CD4-positive, alpha-beta T cell treated with Interleukin-1 beta for 1 hour (primary cell): ENCODE results near the gene PKD2L2.
"Not testable (repeated sequence)": the region's sequence is repeated elsewhere in the genome, so short reads cannot be mapped to it uniquely, and the experiment has no call there.

ENCODE experiments used
- DNase-seq, 2 donors: peaks; one replicate each; pipeline ENCODE4 v3.0.0-alpha.2; 2020 to 2022

The PKD2L2 gene

DNA sequence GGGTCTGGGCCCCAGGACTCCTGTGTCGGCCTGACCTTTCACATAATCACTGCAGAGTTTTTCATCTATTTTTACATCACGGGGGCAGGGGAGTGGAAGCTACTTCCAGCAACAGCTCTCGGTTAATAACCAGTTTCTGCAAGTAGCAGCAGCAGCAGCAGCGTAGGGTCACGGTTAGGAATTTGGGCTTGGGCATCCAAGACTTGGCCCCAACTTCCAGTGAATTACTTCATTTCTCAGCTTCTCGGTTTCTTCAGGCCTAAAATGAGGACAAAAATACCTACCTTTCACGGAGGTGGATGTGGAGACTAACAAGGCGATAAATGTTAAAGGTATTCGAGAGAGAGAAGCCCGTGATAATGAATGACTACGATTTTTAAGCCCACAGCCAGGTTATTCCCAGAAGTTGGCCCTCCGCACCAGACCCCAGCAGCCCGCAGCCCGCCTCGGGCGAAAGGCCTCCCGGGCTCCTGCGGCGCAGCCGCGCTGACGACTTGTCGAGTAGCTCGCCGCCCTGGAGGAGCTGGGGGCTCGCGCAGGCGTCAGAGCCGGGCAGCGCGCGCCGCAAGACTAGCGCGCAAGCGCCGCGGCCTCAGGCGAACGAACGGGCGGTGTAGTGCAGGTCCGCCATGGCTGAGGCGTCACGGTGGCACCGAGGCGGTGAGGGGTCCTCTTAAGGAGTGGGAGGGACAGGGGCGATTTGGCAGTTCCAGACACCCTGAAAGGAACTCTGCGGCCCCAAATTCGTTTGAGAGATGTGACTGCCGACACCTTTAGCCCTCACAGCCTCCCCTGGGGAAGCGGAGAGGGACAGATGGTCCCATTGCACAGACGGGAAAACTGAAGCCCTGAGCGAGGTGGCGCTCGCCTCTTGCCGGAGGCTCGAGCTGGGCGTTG is at the start of gene PKD2L2:
Gene PKD2L2, plus strand, starts transcription at position 595 of the 897 bp plus-strand sequence. Its CDS starts 35 bp downstream, at position 630.
- DNase-seq: peak; percentile 88 to 92

DNA sequence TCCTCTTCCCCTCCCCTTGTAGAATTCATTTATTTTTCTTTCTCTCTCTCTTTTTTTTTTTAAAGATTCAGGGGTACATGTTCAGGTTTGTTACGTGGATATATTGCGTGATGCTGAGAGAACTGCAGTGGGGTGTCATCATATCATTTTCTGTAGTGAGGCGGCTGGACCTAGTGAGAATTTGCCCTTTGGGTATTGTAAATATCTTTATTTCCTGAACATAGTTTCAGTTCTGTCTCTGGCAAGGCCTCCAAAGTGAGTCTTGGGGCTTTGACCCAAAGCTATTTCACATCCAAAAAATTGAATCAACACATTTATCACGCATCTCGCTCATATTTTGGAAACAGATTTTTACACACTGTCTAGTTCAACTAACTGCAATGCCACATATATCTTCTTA is 47.0 kb upstream of the PKD2L2 start:
- no peak for DNase-seq

DNA sequence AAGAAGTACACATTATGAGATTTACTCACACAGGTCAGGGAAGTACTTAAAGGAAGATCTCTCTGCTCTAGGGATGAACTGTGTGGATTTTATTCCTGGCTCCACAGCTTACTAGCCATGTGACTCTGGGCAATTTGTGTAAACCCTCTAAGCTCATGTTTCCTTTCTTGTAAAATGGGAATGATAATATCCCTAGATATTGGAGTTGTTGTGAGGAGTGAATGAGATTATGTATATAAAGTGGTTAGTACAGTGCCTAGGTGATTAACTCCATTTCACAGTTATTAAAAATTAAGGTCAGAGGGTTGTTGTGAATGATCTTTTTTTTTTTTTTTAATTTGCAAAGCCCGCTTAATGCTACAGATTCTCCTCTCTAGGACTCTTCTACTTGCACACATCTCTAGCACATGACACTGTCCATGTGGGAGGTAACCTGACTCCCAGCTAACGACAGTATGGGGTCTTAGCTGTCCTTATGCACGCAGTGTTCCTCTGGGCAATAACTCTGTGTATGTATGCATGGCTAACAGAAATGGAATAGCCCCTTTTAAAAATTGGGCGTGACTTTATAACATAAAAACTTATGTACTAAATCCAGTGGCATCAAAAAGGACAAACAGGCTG is 45.5 kb upstream of the PKD2L2 start:
- DNase-seq: no peak

DNA sequence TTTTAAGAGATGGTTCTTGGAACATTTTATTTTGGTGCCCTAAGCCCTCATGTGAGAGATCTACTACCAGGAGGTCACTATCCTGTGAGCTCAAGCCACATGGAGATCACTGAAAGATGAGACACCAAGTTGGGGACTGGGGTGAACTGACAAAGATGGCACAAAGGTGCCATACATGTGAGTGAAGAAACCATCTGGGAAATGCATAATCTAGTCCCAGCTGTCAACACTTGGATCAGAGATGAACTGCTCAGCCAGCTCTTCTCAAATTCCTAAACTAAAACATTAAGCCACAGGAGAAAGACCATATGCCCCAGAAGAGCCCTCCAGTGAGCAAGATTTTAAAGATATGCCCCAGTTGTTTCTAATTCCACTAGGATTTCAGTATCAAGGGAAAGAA is 43.8 kb upstream of the PKD2L2 start:
- DNase-seq: no peak

DNA sequence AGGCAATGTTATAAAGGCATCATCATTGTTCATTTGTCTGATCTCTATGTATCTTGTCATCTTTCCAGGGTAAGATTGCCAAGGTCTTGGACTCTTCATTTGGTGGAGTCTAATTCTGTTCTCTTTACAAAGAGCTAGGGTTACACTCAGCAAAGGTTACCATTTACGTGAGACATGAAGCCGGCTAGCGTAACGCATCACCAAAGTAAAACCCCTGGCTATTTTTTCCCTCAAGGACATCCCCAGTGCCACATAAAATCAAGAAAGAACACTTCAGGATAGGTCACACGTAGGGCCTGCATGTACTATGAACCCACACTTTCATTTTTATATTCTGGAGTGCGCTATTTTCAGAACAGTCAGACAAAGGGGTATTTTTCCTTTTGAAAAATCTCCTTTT is 41.6 kb upstream of the PKD2L2 start:
- DNase-seq: no peak

DNA sequence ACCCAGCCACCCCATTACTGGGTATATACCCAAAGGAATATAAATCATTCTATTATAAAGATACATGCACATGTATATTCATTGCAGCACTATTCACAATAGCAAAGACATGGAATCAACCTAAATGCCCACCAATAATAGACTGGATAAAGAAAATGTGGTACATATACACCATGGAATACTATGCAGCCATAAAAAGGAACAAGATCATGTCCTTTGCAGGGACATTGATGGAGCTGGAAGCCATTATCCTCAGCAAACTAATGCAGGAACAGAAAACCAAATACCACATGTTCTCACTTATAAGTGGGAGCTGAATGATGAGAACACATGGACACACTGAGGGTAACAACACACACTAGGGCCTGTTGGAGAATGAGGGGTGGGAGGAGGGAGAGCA is 36.1 kb upstream of the PKD2L2 start:
- not testable (repeated sequence) for DNase-seq

DNA sequence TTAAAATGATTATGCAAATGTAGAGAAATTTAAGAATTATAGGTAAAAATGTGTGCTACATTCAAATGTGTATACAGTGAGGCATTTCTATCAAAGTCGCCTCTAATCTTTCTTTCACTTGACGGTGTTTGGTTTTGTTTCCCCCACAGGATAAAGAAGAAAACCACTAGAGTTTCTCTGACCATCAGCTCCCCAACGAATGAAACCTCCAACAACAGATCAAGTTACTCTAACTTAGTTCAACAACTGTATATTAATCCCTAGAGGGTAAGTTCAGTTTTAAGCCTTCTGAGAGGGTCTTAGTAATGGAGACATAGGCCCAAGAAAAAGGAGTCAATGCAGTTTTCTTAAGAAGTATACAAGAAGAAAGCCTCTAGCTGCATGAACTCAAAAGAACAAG is 33.1 kb upstream of the PKD2L2 start:
- DNase-seq: no peak

DNA sequence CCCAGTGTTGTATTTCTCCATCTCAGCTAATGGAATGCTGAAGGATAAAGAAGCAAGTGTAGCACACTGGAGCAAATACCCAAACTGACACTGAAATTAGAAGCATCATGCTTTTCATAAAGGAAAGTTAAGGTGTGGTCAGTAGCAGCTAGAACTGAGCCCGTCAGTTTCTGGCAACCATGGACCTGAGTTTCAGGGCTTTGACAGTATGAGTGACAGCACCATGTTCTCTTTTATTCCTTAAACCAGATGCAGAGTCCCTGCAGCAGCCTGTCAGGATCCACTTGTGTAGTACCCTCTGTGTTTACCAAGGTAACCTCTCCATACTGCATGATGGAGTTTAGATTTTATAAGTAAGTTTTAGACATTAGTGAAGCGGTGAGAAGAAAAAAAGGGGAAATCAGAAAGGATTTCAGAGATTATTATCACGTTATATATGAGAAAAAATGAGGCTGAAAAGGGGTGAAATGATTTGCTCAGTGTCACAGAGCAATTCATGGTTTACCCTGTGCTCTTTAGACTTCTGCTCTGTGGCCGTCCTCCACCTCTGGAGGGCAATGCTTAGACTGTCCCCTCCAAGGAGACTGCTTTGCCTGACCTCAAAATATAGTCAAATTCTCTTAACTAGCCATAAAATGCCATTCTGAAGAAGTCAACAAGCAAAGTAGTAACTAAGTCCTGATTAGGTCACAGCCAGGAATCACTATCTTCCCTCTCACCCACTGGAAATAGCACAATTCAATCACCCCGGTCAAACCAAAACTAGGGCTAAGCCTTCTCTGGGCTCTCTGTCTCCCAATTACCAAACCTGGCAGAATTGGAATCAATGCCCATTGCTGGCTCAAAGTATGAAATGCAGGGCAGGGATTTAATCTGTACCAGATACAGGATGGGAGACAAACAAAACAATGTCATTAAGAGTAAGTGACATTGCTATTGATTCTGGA is 32.1 kb upstream of the PKD2L2 start:
- no peak for DNase-seq

DNA sequence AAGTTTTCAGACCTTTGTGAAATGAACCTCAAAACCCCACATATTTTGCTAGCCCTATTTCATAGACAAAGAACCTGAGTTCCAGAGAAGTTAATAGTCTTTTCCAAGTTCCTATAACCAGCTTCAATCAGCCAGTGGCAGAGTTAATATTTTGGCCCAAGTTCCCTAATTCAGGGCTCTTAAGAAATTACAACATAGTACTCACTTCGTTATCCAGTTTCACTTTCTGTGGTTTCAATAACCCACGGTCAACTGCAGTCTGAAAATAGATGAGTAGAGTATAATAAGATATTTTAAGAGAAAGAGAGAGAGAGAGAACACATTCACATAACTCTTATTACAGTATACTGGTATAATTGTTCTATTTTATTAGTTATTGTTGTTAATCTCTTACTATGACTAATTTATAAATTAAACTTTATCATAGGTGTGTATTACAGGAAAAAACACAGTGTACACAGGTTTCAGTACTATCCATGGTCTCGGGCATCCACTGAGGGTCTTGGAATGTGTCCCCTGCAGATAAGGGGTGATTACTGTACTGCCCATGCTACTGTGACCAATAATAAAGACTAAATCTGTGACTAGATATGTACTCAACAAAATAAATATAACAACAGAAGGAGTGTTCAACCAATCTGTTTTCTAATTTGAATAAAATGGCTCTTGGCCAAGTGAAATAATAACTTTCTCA is 30.9 kb upstream of the PKD2L2 start:
- peak in 1 of 2 donors; percentile 5 for DNase-seq

DNA sequence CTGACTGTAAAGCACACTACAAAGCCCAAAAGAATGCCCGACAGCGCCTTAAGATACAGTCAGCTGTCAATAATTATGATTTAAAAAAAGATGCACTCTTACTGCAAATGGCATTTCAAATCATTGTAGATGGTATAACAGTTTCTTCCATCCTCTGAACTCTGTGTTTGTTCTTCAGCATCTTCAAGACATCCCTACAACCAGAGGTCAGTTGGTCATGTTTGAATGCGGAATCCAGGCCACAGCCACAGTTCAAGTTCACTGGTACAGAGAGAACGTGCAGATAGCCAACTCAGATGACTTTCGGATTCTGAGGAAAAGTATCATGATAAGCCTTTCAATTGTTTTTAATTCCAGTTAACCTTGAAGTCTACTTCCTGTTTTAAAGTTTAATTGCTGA is 30.3 kb upstream of the PKD2L2 start:
- DNase-seq: no peak

DNA sequence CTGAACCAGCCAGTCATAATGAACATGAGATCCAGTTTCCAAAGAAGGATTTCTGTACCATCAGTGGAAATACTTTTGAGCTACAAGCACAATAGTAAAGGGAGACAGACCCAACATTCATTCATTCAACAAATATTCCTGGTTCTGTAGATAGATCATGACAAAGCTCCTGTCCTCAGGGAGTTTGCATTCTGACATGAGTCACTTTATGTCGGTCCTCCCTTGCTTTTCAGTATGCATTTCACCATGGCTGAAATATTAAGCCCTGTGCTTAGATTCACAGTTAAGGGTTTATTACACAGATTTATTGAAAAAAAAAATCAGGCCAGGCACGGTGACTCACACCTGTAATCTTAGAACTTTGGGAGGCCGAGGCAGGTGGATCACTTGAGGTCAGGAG is 27.0 kb upstream of the PKD2L2 start:
- DNase-seq: no peak

DNA sequence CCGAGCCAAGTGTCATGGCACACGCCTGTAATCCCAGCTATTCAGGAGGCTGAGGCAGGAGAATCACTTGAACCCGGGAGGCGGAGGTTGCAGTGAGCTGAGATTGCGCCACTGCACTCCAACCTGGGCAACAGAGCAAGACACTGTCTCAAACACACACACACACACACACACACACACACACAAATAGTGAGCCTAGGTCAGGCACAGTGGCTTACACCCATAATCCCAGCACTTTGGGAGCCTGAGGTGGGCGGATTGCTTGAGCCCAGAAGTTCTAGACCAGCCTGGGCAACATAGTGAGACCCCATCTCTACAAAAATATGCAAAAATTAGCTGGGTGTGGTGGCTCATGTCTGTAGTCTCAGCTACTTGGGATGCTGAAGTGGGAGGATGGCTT is 25.6 kb upstream of the PKD2L2 start:
- DNase-seq: not testable (repeated sequence)

DNA sequence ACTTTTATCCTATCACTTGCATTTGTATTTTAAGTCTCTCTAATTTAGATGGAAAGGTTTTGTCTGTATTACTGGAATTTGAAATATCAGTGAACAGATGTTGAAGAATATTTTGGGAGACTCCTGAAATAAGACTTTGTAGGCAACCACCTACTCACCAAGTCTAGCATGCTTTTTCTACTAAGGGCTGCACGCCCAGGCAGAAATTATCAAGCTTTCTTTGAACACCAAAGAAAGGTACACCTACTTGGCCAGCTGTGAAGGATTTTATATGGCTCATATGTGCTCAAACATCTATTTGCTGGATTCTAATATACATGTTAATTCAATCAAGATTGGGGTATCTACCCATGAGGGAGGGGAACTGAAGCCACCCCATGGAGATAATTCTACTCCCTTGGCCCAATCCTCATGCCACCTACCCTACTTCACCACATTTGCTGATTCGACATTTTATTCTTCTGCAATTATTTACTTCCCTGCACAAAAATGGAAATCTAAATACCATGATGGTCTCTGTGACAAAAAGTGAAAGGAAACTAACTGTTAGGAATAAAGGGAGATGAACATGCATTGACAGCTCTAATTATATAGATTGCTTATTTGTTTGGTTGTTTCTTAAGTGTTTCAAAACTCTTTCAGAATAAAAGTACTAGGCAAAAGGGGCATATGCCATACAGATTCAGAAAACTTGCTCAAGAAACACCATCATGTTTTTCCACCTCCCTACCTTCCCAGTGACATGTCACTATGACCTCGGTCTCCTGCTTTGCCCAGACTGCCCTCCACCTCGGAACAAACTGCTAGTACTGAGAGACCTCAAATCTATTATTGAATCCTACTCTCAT is 22.5 kb upstream of the PKD2L2 start:
- DNase-seq: no peak

DNA sequence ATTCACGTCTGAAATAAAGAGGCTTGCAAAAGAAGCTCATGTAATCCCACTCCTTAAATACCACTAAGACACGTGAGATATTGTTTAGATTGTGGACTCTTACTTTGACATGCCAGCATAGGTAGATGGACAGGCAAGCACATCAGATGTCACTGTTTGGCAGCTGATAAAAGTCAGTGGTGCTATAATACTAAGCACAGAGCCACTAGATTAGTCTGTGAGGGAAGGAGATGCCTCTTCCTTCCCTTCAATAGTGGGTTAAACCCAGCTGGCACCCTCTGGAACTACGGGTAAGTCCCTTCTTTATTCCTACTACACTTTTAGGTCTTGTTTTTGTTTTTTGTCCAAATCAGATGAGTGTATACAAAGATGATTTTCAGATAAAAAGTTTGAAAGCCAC is 21.6 kb upstream of the PKD2L2 start, which contains the start of gene MYOT:
Gene MYOT, plus strand, starts transcription at position 197 of the 400 bp plus-strand sequence. CDS start 2,792 bp downstream, outside the sequence.
- no peak for DNase-seq

DNA sequence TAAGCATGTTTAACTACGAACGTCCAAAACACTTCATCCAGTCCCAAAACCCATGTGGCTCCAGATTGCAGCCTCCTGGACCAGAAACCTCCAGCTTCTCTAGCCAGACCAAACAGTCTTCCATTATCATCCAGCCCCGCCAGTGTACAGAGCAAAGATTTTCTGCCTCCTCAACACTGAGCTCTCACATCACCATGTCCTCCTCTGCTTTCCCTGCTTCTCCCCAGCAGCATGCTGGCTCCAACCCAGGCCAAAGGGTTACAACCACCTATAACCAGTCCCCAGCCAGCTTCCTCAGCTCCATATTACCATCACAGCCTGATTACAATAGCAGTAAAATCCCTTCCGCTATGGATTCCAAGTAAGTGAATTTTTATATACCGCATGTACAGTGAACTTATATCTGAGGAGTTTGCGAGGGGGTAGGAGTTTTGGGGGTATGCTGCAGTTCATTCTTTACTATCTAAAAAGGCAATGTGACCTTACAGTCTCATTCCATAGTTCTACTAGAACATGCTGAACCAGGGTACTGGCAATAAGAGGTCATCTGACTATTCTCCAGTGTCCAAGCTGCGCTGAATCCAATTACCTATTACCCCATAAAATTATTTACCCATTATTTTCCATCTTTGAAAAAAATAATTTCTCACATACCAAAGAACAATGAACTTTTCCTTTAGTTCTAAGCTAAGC is 18.5 kb upstream of the PKD2L2 start:
- DNase-seq: no peak

DNA sequence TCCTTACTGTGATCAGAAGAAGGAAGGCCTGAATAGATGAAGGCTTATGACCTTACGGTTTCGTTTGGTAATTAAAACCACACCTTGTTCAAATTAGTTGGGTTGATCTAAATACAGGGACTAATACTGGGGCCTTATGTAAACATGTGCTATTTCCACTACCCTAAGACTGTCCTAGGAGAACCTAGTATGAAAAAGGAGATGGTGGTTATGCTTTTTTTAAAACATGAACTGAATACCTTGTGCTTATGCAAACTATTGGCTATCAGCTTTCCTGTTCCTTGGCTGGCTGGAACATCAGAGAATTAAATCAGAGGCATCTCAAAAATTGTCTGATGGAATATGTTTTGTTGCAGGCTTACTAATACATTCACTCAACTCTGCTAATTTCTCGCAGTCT is 17.7 kb upstream of the PKD2L2 start:
- no peak for DNase-seq

DNA sequence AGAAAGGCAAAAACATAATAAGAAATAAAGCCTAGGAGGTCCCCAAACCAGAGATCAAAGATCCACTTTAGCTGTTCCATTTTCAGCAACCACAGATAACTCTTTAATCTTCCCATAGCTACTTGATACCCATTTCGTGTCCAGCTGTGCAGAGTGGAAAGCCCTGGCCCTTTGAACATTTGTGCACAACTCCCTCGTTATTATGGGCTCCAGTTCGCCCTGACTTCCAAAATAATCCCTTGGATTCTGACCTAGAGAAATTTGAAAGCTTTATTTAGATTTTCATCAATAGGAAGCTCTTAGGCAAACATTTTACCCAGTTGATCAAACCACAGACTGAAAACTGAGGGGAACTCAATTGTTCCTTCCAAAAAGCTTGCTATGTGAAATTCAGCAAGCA is 16.8 kb upstream of the PKD2L2 start:
- DNase-seq: no peak

DNA sequence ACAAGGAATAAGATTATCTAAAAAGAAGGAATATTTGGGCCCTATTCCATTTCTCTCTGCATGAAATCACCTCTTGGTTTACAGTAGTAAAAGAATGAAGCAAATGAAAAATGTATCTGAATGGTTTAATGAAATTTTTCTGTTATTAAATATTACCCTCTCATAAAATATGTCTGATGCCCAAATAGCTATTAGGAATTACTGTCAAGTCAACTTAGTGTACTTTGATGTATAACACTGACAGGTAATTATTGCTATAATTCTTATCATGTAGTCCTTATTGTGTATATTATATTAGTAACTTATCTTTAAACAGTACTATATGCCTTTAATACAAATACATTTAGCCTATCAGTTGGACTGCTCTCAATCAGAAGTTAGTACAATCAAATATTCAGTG is 13.2 kb upstream of the PKD2L2 start:
- no peak for DNase-seq

DNA sequence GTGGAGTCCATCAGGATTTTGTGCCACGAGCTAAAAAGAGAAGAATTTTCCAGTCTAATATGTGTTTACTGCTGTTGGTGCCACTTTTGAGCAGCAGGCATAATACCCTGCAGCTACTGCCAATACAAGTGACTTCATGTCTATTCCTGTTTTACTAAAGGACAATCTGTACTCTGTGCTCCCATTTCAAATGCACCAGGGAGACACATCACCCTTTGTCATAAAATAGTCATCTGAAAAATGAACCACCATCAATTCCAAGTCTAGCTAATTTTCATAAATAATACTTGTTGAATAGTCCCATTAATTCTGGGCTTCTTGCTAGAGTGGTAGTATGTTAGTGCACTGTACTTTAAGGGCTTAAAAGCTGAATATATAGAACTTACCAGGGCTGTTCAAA is 8.9 kb upstream of the PKD2L2 start:
- no peak for DNase-seq

DNA sequence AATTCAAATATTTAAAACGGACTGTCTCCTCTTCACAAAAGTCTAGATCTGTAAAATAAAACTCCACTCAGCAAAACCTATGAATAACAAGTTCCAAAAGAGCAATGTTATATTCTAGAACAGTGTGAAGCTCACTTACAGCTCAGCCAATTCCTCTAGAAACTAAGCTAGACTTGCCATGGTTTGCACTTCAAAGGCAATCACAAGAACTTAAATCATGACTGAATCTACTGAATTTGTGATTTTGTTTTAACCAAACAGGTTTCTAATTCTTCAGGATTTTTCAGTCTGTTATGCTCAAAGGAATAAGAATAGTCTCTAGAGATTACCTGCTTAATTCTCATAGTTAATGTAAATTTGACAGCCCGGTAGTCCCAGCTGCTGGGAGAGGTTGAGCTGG is 1.4 kb upstream of the PKD2L2 start:
- no peak for DNase-seq

DNA sequence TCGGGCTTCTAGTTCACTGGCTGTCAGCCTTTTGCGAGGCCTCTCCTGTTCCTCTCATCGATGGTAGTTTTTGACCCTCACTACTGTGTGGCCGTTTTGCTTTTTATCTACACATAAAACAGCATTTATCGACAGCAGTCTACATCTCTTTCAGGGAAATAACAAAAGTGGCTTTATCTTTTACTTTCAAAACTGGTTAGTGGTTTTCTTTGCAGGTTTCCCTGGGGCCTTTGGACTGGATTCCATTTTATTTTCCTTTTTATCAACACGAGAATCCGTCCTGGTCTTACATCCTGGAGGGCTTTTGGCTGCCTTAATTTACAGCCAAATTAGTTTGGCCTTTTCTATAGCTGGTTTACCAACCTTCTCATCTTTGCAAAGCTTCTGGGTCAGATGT is 793 bp upstream of the PKD2L2 start:
- peak in 1 of 2 donors; percentile 3 for DNase-seq
